ENCODE data around the gene TEX264. TPM values are rescaled to one million over a fixed set of nuclear protein-coding genes. Genes with fewer than 3 reads are reported as not detected.
"Not testable (repeated sequence)": the region's sequence is repeated elsewhere in the genome, so short reads cannot be mapped to it uniquely, and the experiment has no call there.

TEX264 gene
- polyA plus RNA-seq, 3 donors: 58.3 to 108 (median 80.8) TPM

DNA sequence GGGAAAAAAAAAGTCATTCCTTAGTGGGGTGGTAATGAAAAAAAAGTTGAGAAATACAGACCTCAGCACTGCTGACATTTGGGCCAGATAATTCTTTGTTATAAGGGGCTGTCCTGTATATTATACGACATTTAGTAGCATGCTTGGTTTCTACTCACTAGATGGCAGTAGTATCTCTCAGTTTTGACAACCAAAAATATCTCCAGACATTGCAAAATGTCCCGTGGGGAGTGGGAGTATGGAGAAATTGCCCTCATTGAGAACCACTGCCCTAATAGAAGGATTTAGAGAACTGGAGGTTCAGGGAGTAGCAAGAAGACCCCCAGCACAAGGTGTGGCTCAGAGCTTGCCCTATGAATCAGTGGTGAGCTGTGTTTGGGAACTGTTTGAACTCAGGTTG lies 28.6 kb upstream of the TEX264 start:
- H3K27me3 Mint-ChIP-seq (ENCODE audit: low read depth in 3 of 3): no peaks in the 10 kb centered on the region
- H3K4me1 Mint-ChIP-seq: peaks cover 4% of the 10 kb centered on the region
- peaks cover 83 to 99% of the 10 kb centered on the region in 2 donors for H3K36me3 ChIP-seq (replicated peaks in 1 of 2; ENCODE audit: control insufficient read depth in 1 of 2, insufficient read depth in 2 of 2, low read length in 2 of 2)
- H3K9me3 ChIP-seq (replicated peaks in 1 of 2; ENCODE audit: control insufficient read depth in 1 of 2, insufficient read depth in 1 of 2, low read length in 2 of 2): no peaks in the 10 kb centered on the region
- no peak overlapping the region for H3K4me3 Mint-ChIP-seq
- H3K27me3 ChIP-seq (ENCODE audit: control insufficient read depth in 2 of 2, insufficient read depth in 2 of 2, low read length in 2 of 2): no peaks in the 10 kb centered on the region
- no peaks in the 10 kb centered on the region for H4K20me1 ChIP-seq (ENCODE audit: insufficient read depth, low read length)
- no peak overlapping the region for H3K9ac ChIP-seq (ENCODE audit: insufficient read depth, low read length, poor library complexity, severe bottlenecking)
- peaks cover 0 to 2% (median 0%) of the 10 kb centered on the region in 7 donors for H3K9me3 Mint-ChIP-seq
- no peak overlapping the region for H3K27ac ChIP-seq (ENCODE audit: low read depth in 1 of 2, low read length in 2 of 2)
- TF ChIP-seq, protein P1, sequence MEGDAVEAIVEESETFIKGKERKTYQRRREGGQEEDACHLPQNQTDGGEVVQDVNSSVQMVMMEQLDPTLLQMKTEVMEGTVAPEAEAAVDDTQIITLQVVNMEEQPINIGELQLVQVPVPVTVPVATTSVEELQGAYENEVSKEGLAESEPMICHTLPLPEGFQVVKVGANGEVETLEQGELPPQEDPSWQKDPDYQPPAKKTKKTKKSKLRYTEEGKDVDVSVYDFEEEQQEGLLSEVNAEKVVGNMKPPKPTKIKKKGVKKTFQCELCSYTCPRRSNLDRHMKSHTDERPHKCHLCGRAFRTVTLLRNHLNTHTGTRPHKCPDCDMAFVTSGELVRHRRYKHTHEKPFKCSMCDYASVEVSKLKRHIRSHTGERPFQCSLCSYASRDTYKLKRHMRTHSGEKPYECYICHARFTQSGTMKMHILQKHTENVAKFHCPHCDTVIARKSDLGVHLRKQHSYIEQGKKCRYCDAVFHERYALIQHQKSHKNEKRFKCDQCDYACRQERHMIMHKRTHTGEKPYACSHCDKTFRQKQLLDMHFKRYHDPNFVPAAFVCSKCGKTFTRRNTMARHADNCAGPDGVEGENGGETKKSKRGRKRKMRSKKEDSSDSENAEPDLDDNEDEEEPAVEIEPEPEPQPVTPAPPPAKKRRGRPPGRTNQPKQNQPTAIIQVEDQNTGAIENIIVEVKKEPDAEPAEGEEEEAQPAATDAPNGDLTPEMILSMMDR (IDR thresholded peaks at IDR 0.05): peak; percentile 34
- no CpG with 5 or more reads among the region's 2 CpGs for WGBS (ENCODE audit: insufficient coverage)
- peaks cover 0 to 5% of the 10 kb centered on the region in 2 donors for H3K4me1 ChIP-seq (ENCODE audit: control insufficient read depth in 1 of 2, insufficient read depth in 2 of 2, low read length in 2 of 2)
- intact Hi-C loops (cut with micrococcal nuclease): loop anchor here (2.0 to 5.0 kb wide), 2 partner anchors 40 kb away; no protein-coding TSS in a partner anchor
- no peak overlapping the region for H3K27ac Mint-ChIP-seq
- DNase-seq: peak in 2 of 3 donors; percentile 21 to 27
- peaks cover 85 to 93% of the 10 kb centered on the region in 2 donors for H3K36me3 Mint-ChIP-seq
- H3K79me2 ChIP-seq (ENCODE audit: insufficient read depth, low read length): no peaks in the 10 kb centered on the region
- no peak overlapping the region for H2AFZ ChIP-seq (ENCODE audit: insufficient read depth, low read depth, low read length, poor library complexity, severe bottlenecking)
- H3K4me2 ChIP-seq (replicated peaks; ENCODE audit: extremely low read depth, low read length, poor library complexity, severe bottlenecking): no peak overlapping the region
- H3K4me3 ChIP-seq (replicated peaks in 1 of 3; ENCODE audit: low read depth in 2 of 3, low read length in 3 of 3): no peak overlapping the region

DNA sequence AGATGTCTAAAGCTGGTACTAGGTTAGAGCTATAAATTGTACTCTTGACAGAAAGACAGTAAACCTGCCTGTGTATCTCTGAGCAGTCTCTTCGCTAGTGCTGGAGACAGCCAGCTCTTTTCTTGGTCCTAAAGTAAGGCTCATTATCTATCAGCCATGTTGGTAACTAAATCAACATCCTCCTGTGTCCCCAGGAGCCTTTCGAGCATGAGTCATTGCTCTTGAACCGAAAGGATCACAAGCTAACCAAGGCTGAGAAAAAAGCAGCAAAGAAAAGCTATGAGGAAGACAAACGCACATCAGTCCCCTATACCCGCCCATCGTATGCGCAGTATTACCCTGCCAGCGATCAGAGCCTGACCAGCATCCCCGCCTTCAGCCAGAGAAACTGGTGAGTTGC lies 25.0 kb upstream of the TEX264 start:
- peaks cover 84 to 92% of the 10 kb centered on the region in 2 donors for H3K36me3 Mint-ChIP-seq
- intact Hi-C loops (cut with micrococcal nuclease): no loop called here
- WGBS (ENCODE audit: insufficient coverage): 100% methylated on average over 9 of the region's 9 CpGs

DNA sequence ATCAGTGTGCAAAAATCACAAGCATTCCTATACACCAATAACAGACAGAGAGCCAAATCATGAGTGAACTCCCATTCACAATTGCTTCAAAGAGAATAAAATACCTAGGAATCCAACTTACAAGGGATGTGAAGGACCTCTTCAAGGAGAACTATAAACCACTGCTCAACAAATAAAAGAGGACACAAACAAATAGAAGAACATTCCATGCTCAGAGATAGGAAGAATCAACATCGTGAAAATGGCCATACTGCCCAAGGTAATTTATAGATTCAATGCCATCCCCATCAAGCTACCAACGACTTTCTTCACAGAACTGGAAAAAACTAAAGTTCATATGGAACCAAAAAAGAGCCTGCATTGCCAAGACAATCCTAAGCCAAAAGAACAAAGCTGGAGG lies 18.9 kb upstream of the TEX264 start:
- H3K4me3 Mint-ChIP-seq; intact Hi-C loops (cut with micrococcal nuclease); H3K4me3 ChIP-seq (replicated peaks in 1 of 3; ENCODE audit: low read depth in 2 of 3, low read length in 3 of 3); H3K79me2 ChIP-seq (ENCODE audit: insufficient read depth, low read length); H3K27me3 Mint-ChIP-seq (ENCODE audit: low read depth in 3 of 3); DNase-seq; H3K4me2 ChIP-seq (replicated peaks; ENCODE audit: extremely low read depth, low read length, poor library complexity, severe bottlenecking); H2AFZ ChIP-seq (ENCODE audit: insufficient read depth, low read depth, low read length, poor library complexity, severe bottlenecking); H3K27ac ChIP-seq (ENCODE audit: low read depth in 1 of 2, low read length in 2 of 2); H4K20me1 ChIP-seq (ENCODE audit: insufficient read depth, low read length); H3K9me3 Mint-ChIP-seq; H3K27ac Mint-ChIP-seq; H3K9me3 ChIP-seq (replicated peaks in 1 of 2; ENCODE audit: control insufficient read depth in 1 of 2, insufficient read depth in 1 of 2, low read length in 2 of 2); H3K9ac ChIP-seq (ENCODE audit: insufficient read depth, low read length, poor library complexity, severe bottlenecking); H3K27me3 ChIP-seq (ENCODE audit: control insufficient read depth in 2 of 2, insufficient read depth in 2 of 2, low read length in 2 of 2): not testable (repeated sequence)
- peaks cover 19 to 30% of the 10 kb centered on the region in 2 donors for H3K36me3 ChIP-seq (replicated peaks in 1 of 2; ENCODE audit: control insufficient read depth in 1 of 2, insufficient read depth in 2 of 2, low read length in 2 of 2)
- Mint-ChIP-seq H3K4me1 (peaks cover 23% of the 10 kb centered on the region), H3K36me3 (peaks cover 51 to 53% of the 10 kb centered on the region in 2 donors)
- H3K4me1 ChIP-seq (ENCODE audit: control insufficient read depth in 1 of 2, insufficient read depth in 2 of 2, low read length in 2 of 2): peaks cover 10 to 13% of the 10 kb centered on the region in 2 donors
- WGBS (ENCODE audit: insufficient coverage): 100% methylated on average over 1 of the region's 2 CpGs

More for the DNA sequence above, 25.0 kb upstream of the TEX264 start:
- H3K27me3 Mint-ChIP-seq (ENCODE audit: low read depth in 3 of 3): no peaks in the 10 kb centered on the region
- H3K27me3 ChIP-seq (ENCODE audit: control insufficient read depth in 2 of 2, insufficient read depth in 2 of 2, low read length in 2 of 2): no peaks in the 10 kb centered on the region
- TF ChIP-seq, protein P1 (IDR thresholded peaks at IDR 0.05): no peak
- H3K4me2 ChIP-seq (replicated peaks; ENCODE audit: extremely low read depth, low read length, poor library complexity, severe bottlenecking): no peak overlapping the region
- peaks cover 0 to 7% (median 2%) of the 10 kb centered on the region in 7 donors for H3K9me3 Mint-ChIP-seq
- H3K36me3 ChIP-seq (replicated peaks in 1 of 2; ENCODE audit: control insufficient read depth in 1 of 2, insufficient read depth in 2 of 2, low read length in 2 of 2): peaks cover 65 to 79% of the 10 kb centered on the region in 2 donors
- peaks cover 0 to 5% of the 10 kb centered on the region in 2 donors for H3K4me1 ChIP-seq (ENCODE audit: control insufficient read depth in 1 of 2, insufficient read depth in 2 of 2, low read length in 2 of 2)
- H3K4me3 ChIP-seq (replicated peaks in 1 of 3; ENCODE audit: low read depth in 2 of 3, low read length in 3 of 3): no peak overlapping the region
- H4K20me1 ChIP-seq (ENCODE audit: insufficient read depth, low read length): no peaks in the 10 kb centered on the region
- no peak overlapping the region for H3K27ac Mint-ChIP-seq
- H3K4me3 Mint-ChIP-seq: no peak overlapping the region
- no peaks in the 10 kb centered on the region for H3K79me2 ChIP-seq (ENCODE audit: insufficient read depth, low read length)
- no peak overlapping the region for H3K27ac ChIP-seq (ENCODE audit: low read depth in 1 of 2, low read length in 2 of 2)
- H3K4me1 Mint-ChIP-seq: peaks cover 4% of the 10 kb centered on the region
- no peak for DNase-seq
- H3K9me3 ChIP-seq (replicated peaks in 1 of 2; ENCODE audit: control insufficient read depth in 1 of 2, insufficient read depth in 1 of 2, low read length in 2 of 2): no peaks in the 10 kb centered on the region
- no peak overlapping the region for H3K9ac ChIP-seq (ENCODE audit: insufficient read depth, low read length, poor library complexity, severe bottlenecking)
- no peak overlapping the region for H2AFZ ChIP-seq (ENCODE audit: insufficient read depth, low read depth, low read length, poor library complexity, severe bottlenecking)
